Activated naive CD4-positive, alpha-beta T cell treated with anti-CD3 and anti-CD28 coated beads, Interleukin-2, amount 10 ng/mL, durations not matched to agents 7 days and 5 days (primary cell): ENCODE data around the gene TPCN1.

Source experiments
- CTCF ChIA-PET: fragments of 350-600 bp; sonication (Branson Sonifier 250); formaldehyde crosslinking; loops from one replicate; lab custom pipeline; 2021; ENCODE audit warnings: antibody characterized with exemption; lab: Charles Lee
- DNase-seq: peaks from one replicate; pipeline ENCODE4 v3.0.0-alpha.2; 2020
- H3K27ac Mint-ChIP-seq: one replicate; pipeline ENCODE4 v1.8.0; 2021; ENCODE audit warnings: mild to moderate bottlenecking, moderate library complexity, mixed read lengths
- H3K27me3 Mint-ChIP-seq: one replicate; pipeline ENCODE4 v1.8.0; 2021; ENCODE audit warnings: mild to moderate bottlenecking, mixed read lengths
- H3K36me3 Mint-ChIP-seq: one replicate; pipeline ENCODE4 v1.8.0; 2021; ENCODE audit warnings: mixed read lengths
- H3K4me1 Mint-ChIP-seq: one replicate; pipeline ENCODE4 v1.8.0; 2021; ENCODE audit warnings: mixed read lengths
- H3K4me3 Mint-ChIP-seq: one replicate; pipeline ENCODE4 v1.8.0; 2021; ENCODE audit warnings: mild to moderate bottlenecking, moderate library complexity, mixed read lengths
- H3K9me3 Mint-ChIP-seq: one replicate; pipeline ENCODE4 v1.8.0; 2021; ENCODE audit warnings: mixed read lengths

TPCN1 gene

GRCh38 chr12:113290506-113290905 is 69.2 kb downstream of the TPCN1 start:
- Mint-ChIP-seq H3K27ac (no peak overlapping the region), H3K36me3 (peaks cover 3% of the 10 kb centered on the region), H3K27me3 (no peaks in the 10 kb centered on the region), H3K4me3 (no peak overlapping the region), H3K9me3 (no peaks in the 10 kb centered on the region), H3K4me1 (no peaks in the 10 kb centered on the region)
- CTCF ChIA-PET: no interaction called here
- no peak for DNase-seq

GRCh38 chr12:113291586-113291985 is 70.3 kb downstream of the TPCN1 start:
- H3K27ac Mint-ChIP-seq: no peak overlapping the region
- no peaks in the 10 kb centered on the region for H3K9me3 Mint-ChIP-seq
- H3K4me3 Mint-ChIP-seq: no peak overlapping the region
- DNase-seq: no peak
- CTCF ChIA-PET: no interaction called here
- H3K36me3 Mint-ChIP-seq: peaks cover 3% of the 10 kb centered on the region
- no peaks in the 10 kb centered on the region for H3K27me3 Mint-ChIP-seq
- H3K4me1 Mint-ChIP-seq: no peaks in the 10 kb centered on the region

DNA sequence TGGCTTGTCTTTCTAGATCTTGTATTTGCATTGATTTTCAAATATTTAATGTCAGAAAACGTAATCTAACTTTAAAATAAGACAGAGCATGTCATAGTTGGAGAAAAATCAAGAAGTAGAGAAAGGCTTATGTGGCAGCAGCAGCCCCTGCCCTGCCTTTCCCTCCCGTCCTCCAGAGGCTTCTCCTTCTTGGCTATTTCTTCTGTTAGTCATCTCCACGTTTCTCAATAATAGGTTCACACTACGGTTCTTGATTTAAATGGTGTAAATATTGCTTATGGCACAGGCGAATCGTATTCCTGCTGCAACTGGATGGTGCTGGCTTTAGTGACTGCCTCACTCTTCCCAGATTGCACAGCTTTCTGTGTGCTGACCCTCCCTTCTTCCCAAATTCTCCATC is 70.8 kb downstream of the TPCN1 start:
- Mint-ChIP-seq H3K27ac (no peak overlapping the region), H3K36me3 (peaks cover 3% of the 10 kb centered on the region), H3K9me3 (no peaks in the 10 kb centered on the region), H3K4me3 (no peak overlapping the region), H3K4me1 (no peaks in the 10 kb centered on the region), H3K27me3 (no peaks in the 10 kb centered on the region)
- DNase-seq: no peak
- CTCF ChIA-PET: no interaction called here

DNA sequence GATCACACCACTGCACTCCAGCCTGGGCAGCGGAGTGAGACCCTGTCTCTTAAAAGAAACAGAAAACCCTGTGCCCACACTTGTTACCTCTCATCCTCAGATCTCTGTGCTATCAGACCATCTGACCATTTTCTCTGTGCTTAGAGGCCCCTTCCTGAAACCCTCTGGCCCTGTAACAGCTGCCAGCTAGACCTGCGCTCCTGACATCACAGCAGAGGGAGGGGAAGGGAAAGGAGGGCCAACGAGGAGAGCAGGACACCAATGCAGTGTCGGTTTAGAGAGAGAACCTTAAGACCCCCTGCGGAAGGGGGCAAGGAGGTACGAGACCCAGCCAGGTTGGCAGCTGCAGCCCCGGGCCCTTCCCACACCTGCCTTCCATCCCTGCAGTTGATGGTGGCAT is 71.3 kb downstream of the TPCN1 start:
- Mint-ChIP-seq H3K27ac (no peak overlapping the region), H3K9me3 (no peaks in the 10 kb centered on the region), H3K36me3 (peaks cover 3% of the 10 kb centered on the region), H3K4me1 (no peaks in the 10 kb centered on the region), H3K4me3 (no peak overlapping the region), H3K27me3 (no peaks in the 10 kb centered on the region)
- no peak for DNase-seq
- CTCF ChIA-PET: no interaction called here

GRCh38 chr12:113293100-113293499 is 71.8 kb downstream of the TPCN1 start:
- Mint-ChIP-seq H3K9me3 (no peaks in the 10 kb centered on the region), H3K27me3 (no peaks in the 10 kb centered on the region), H3K36me3 (peaks cover 3% of the 10 kb centered on the region), H3K27ac (no peak overlapping the region), H3K4me3 (no peak overlapping the region), H3K4me1 (no peaks in the 10 kb centered on the region)
- no peak for DNase-seq
- CTCF ChIA-PET: no interaction called here

DNA sequence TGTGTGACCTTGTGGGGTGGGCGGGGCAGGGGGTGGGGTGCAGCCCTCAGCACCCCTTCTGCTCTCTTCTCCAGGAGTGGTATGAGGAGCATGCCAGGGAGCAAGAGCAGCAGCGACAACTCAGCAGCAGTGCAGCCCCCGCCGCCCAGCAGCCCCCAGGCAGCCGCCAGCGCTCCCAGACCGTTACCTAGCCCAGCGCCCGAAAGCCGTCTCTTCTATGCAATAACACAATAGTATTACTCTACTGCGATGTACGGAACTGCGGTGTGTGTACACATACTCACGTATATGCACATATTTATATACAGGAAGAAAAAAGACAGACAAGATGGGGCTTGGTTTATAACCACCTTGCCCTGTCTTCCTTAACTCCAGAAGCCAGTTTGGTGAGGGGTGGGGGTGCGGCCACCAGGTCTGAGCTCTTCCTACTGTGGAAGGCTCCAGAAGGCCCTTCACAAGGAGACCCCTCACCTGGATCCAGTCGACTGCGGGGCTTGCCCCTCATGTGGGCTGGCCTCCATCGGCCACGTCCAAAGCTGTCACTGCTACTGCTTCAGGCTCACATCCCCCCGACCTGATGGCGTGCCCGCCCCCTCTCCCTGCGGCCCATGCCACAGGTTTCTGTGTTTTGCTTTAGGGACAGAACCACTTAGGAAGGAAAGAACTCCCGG is 74.8 kb downstream of the TPCN1 start:
- no peaks in the 10 kb centered on the region for H3K9me3 Mint-ChIP-seq
- H3K36me3 Mint-ChIP-seq: no peaks in the 10 kb centered on the region
- no peaks in the 10 kb centered on the region for H3K4me1 Mint-ChIP-seq
- H3K27me3 Mint-ChIP-seq: no peaks in the 10 kb centered on the region
- no peak overlapping the region for H3K4me3 Mint-ChIP-seq
- CTCF ChIA-PET: no interaction called here
- no peak for DNase-seq
- H3K27ac Mint-ChIP-seq: no peak overlapping the region

DNA sequence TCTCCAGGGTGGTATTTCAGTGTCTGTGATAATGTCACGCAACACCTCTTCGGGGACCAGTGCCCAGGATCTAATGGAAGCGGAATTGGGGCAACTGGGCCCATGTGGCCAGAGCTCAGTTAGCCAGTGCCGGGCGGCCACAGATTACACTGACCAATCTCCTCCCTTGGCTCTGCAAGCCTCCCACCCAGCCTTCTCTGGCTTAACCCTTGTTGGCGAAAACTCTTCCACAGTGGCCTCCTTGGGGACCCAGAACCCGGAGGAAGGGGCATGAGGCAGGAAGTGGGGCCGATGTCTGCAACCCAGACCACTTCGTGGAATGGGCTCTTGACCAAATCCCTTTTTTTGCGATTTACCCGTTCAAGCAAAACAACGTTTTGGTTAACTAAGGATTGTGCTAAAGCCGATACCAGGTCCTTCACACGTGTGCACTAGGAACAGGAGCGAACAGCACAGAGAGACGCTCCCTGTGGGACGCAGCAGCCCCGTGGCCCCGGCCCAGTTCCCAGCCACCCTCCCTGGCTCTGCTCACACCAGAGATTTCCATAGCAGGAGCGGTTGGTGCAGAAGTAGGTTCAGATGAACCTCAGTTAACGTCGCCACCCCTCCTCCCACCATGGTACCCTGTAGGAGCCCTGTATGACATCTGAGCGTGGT is 75.4 kb downstream of the TPCN1 start:
- Mint-ChIP-seq H3K4me1 (peaks cover under 1% of the 10 kb centered on the region), H3K4me3 (no peak overlapping the region), H3K27ac (no peak overlapping the region), H3K27me3 (no peaks in the 10 kb centered on the region), H3K36me3 (peaks cover 2% of the 10 kb centered on the region), H3K9me3 (no peaks in the 10 kb centered on the region)
- CTCF ChIA-PET: no interaction called here
- DNase-seq: no peak

- no peak overlapping the region for H3K27ac Mint-ChIP-seq
- CTCF ChIA-PET: interaction anchor here (1.0 to 1.3 kb wide), 2 partner anchors 73 to 128 kb away, joined by 3 read pairs; no protein-coding TSS in a partner anchor
Measured at GRCh38 chr12:113297214-113297587, 75.9 kb downstream of the TPCN1 start.

GRCh38 chr12:113297621-113298471 is 76.6 kb downstream of the TPCN1 start:
- H3K27ac Mint-ChIP-seq: no peak overlapping the region
- CTCF ChIA-PET: interaction anchor here (1.0 to 1.3 kb wide), 2 partner anchors 74 to 128 kb away, joined by 3 read pairs; no protein-coding TSS in a partner anchor

More at GRCh38 chr12:113297214-113297587, 75.9 kb downstream of the TPCN1 start:
- Mint-ChIP-seq H3K4me1 (peaks cover 6% of the 10 kb centered on the region), H3K9me3 (no peaks in the 10 kb centered on the region), H3K27me3 (no peaks in the 10 kb centered on the region), H3K36me3 (peaks cover 7% of the 10 kb centered on the region), H3K4me3 (no peak overlapping the region)
- no peak for DNase-seq

DNA sequence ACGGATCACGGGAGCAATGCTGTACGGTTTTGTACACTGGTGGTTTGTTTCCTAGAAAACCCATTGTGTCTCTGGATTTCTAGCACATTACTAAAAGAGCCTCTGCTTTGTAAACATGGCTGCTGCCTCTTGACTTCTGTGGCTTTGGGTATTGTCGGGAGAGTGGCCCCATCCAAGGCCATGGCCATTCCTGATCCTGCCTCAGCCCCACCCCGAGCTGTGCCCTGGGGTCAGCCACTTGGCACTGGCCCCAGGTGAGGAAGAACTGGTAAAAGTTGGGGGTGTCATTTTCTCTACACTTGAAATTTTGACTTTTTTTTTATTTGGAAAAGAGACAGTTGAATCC is 77.2 kb downstream of the TPCN1 start:
- Mint-ChIP-seq H3K36me3 (peaks cover 18% of the 10 kb centered on the region), H3K27ac (no peak overlapping the region), H3K4me1 (peaks cover 19% of the 10 kb centered on the region), H3K9me3 (no peaks in the 10 kb centered on the region), H3K4me3 (no peak overlapping the region), H3K27me3 (no peaks in the 10 kb centered on the region)
- CTCF ChIA-PET: interaction anchor here (1.3 kb wide), 1 partner anchor 127 kb away, joined by 3 read pairs; no protein-coding TSS in a partner anchor
- no peak for DNase-seq

More at GRCh38 chr12:113297621-113298471, 76.6 kb downstream of the TPCN1 start:
- H3K27me3 Mint-ChIP-seq: no peaks in the 10 kb centered on the region
- H3K36me3 Mint-ChIP-seq: peaks cover 13% of the 10 kb centered on the region
- no peak overlapping the region for H3K4me3 Mint-ChIP-seq
- no peak for DNase-seq
- peaks cover 13% of the 10 kb centered on the region for H3K4me1 Mint-ChIP-seq
- no peaks in the 10 kb centered on the region for H3K9me3 Mint-ChIP-seq

DNA sequence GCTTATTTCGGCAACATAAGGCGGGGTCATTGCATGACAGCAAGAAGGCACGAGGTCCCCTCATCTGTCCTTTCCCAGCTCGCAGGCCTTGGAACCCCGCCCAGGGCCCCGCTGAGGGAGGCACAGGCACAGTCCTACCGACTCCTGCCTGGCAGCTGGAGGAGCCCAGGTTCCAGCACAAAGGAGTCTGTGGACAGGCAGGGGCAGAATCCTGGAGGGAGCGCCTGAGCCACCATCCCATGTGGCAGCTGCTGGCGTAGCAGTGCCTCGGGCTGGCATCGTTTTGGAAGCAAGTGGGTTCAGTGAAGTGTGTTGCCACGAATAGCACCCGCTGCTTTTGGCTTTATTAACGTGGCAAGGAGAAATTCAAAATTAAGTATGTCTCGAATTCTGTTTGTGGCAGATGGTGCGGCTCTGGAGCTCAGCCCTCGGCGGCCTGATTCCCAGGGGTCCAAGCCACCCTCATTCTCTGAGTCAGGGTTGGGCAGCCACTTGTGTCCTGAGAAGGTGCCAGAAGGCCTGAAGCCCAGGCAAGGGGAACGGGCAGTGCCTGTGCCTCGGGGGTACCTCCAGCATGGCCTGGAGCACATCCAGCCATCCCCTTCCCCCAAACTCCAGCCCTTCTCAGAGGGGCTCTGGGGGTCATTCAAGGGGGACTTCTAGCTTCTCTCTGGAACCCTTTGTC is 77.7 kb downstream of the TPCN1 start:
- CTCF ChIA-PET: no interaction called here
- no peak overlapping the region for H3K27ac Mint-ChIP-seq
- H3K4me3 Mint-ChIP-seq: no peak overlapping the region
- H3K27me3 Mint-ChIP-seq: no peaks in the 10 kb centered on the region
- no peaks in the 10 kb centered on the region for H3K9me3 Mint-ChIP-seq
- no peak for DNase-seq
- H3K4me1 Mint-ChIP-seq: peaks cover 22% of the 10 kb centered on the region
- peaks cover 23% of the 10 kb centered on the region for H3K36me3 Mint-ChIP-seq

GRCh38 chr12:113299619-113300237 is 78.5 kb downstream of the TPCN1 start:
- Mint-ChIP-seq H3K27ac (no peak overlapping the region), H3K4me3 (no peak overlapping the region), H3K36me3 (peaks cover 28% of the 10 kb centered on the region), H3K27me3 (no peaks in the 10 kb centered on the region), H3K9me3 (no peaks in the 10 kb centered on the region), H3K4me1 (peaks cover 22% of the 10 kb centered on the region)
- no peak for DNase-seq
- CTCF ChIA-PET: no interaction called here

GRCh38 chr12:113301811-113302210 is 80.5 kb downstream of the TPCN1 start:
- peaks cover 33% of the 10 kb centered on the region for H3K36me3 Mint-ChIP-seq
- CTCF ChIA-PET: no interaction called here
- H3K27ac Mint-ChIP-seq: no peak overlapping the region

DNA sequence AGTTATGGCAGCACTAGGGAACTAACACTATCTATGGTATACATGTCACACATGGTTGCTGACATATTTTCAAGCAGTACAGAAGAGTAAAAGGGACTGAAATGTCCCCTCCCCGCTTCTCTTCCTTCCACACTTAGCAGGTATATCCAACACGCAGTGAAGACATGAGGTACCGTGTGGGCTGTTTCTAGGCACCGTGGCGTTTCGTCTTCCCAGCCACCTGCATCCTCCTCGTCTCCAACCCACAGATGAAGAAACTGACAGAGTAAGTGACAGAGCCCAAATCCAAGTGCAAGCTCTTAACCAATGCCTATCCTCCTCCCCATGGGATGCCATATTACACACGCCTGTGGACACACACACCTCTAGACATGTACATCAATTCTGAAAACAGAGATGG is 81.2 kb downstream of the TPCN1 start:
- no peak overlapping the region for H3K4me3 Mint-ChIP-seq
- peaks cover 22% of the 10 kb centered on the region for H3K4me1 Mint-ChIP-seq
- CTCF ChIA-PET: no interaction called here
- H3K27me3 Mint-ChIP-seq: no peaks in the 10 kb centered on the region
- no peaks in the 10 kb centered on the region for H3K9me3 Mint-ChIP-seq
- DNase-seq: no peak
- peak overlapping the region; percentile 59 for H3K27ac Mint-ChIP-seq
- H3K36me3 Mint-ChIP-seq: peaks cover 37% of the 10 kb centered on the region

More at GRCh38 chr12:113301811-113302210, 80.5 kb downstream of the TPCN1 start:
- no peak for DNase-seq
- H3K27me3 Mint-ChIP-seq: no peaks in the 10 kb centered on the region
- H3K4me1 Mint-ChIP-seq: peaks cover 22% of the 10 kb centered on the region
- no peak overlapping the region for H3K4me3 Mint-ChIP-seq
- no peaks in the 10 kb centered on the region for H3K9me3 Mint-ChIP-seq
